ENCODE measurements around the gene RBM19.

Gene RBM19

GRCh38 chr12:113874999-113875561 lies 91.0 kb downstream of the RBM19 start:
- in situ Hi-C loops (cut with HindIII; ENCODE audit: low pct_unique_long_range_greater_than_20kb, low sequenced_read_pairs) = no loop called here
- TF ChIP-seq JUND (IDR thresholded peaks at IDR 0.05; ENCODE audit: low read depth) = no peak
- no peak for DNase-seq (ENCODE audit: low read depth in 1 of 2, low spot score in 1 of 2)

- DNase-seq (ENCODE audit: low read depth in 1 of 2, low spot score in 1 of 2) = no peak
- no peak for TF ChIP-seq JUND (IDR thresholded peaks at IDR 0.05; ENCODE audit: low read depth)
- in situ Hi-C loops (cut with HindIII; ENCODE audit: low pct_unique_long_range_greater_than_20kb, low sequenced_read_pairs) = no loop called here
Observed at GRCh38 chr12:113874326-113874725, 91.8 kb downstream of the RBM19 start.

GRCh38 chr12:113873740-113874139 lies 92.4 kb downstream of the RBM19 start:
- in situ Hi-C loops (cut with HindIII; ENCODE audit: low pct_unique_long_range_greater_than_20kb, low sequenced_read_pairs) = no loop called here
- no peak for DNase-seq (ENCODE audit: low read depth in 1 of 2, low spot score in 1 of 2)
- no peak for TF ChIP-seq JUND (IDR thresholded peaks at IDR 0.05; ENCODE audit: low read depth)

- in situ Hi-C loops (cut with HindIII; ENCODE audit: low pct_unique_long_range_greater_than_20kb, low sequenced_read_pairs) = no loop called here
- DNase-seq (ENCODE audit: low read depth in 1 of 2, low spot score in 1 of 2) = no peak
- TF ChIP-seq JUND (IDR thresholded peaks at IDR 0.05; ENCODE audit: low read depth) = no peak
Observed at GRCh38 chr12:113870890-113871289, 95.2 kb downstream of the RBM19 start.

- no peak for TF ChIP-seq JUND (IDR thresholded peaks at IDR 0.05; ENCODE audit: low read depth)
- DNase-seq (ENCODE audit: low read depth in 1 of 2, low spot score in 1 of 2) = no peak
Observed at GRCh38 chr12:113870035-113870434, 96.1 kb downstream of the RBM19 start.

GRCh38 chr12:113868365-113868764 lies 97.8 kb downstream of the RBM19 start:
- no peak for TF ChIP-seq JUND (IDR thresholded peaks at IDR 0.05; ENCODE audit: low read depth)
- DNase-seq (ENCODE audit: low read depth in 1 of 2, low spot score in 1 of 2) = no peak
- in situ Hi-C loops (cut with HindIII; ENCODE audit: low pct_unique_long_range_greater_than_20kb, low sequenced_read_pairs) = no loop called here

More at GRCh38 chr12:113870035-113870434, 96.1 kb downstream of the RBM19 start:
- in situ Hi-C loops (cut with HindIII; ENCODE audit: low pct_unique_long_range_greater_than_20kb, low sequenced_read_pairs) = no loop called here

GRCh38 chr12:113867258-113867657 lies 98.9 kb downstream of the RBM19 start:
- TF ChIP-seq JUND (IDR thresholded peaks at IDR 0.05; ENCODE audit: low read depth) = no peak
- peak; percentile 31 to 57 for DNase-seq (ENCODE audit: low read depth in 1 of 2, low spot score in 1 of 2)

GRCh38 chr12:113866496-113866895 lies 99.6 kb downstream of the RBM19 start:
- no peak for TF ChIP-seq JUND (IDR thresholded peaks at IDR 0.05; ENCODE audit: low read depth)
- no peak for DNase-seq (ENCODE audit: low read depth in 1 of 2, low spot score in 1 of 2)
- in situ Hi-C loops (cut with HindIII; ENCODE audit: low pct_unique_long_range_greater_than_20kb, low sequenced_read_pairs) = no loop called here

More at GRCh38 chr12:113867258-113867657, 98.9 kb downstream of the RBM19 start:
- in situ Hi-C loops (cut with HindIII; ENCODE audit: low pct_unique_long_range_greater_than_20kb, low sequenced_read_pairs) = no loop called here

GRCh38 chr12:113863455-113863845 lies 102.7 kb downstream of the RBM19 start:
- in situ Hi-C loops (cut with HindIII; ENCODE audit: low pct_unique_long_range_greater_than_20kb, low sequenced_read_pairs) = no loop called here
- DNase-seq (ENCODE audit: low read depth in 1 of 2, low spot score in 1 of 2) = peak in 1 of 2 experiments; percentile 14
- no peak for TF ChIP-seq JUND (IDR thresholded peaks at IDR 0.05; ENCODE audit: low read depth)

GRCh38 chr12:113862590-113863454 lies 103.3 kb downstream of the RBM19 start:
- in situ Hi-C loops (cut with HindIII; ENCODE audit: low pct_unique_long_range_greater_than_20kb, low sequenced_read_pairs) = no loop called here
- DNase-seq (ENCODE audit: low read depth in 1 of 2, low spot score in 1 of 2) = no peak
- TF ChIP-seq JUND (IDR thresholded peaks at IDR 0.05; ENCODE audit: low read depth) = no peak

GRCh38 chr12:113861708-113862312 lies 104.3 kb downstream of the RBM19 start:
- DNase-seq (ENCODE audit: low read depth in 1 of 2, low spot score in 1 of 2) = no peak
- in situ Hi-C loops (cut with HindIII; ENCODE audit: low pct_unique_long_range_greater_than_20kb, low sequenced_read_pairs) = no loop called here
- TF ChIP-seq JUND (IDR thresholded peaks at IDR 0.05; ENCODE audit: low read depth) = no peak

- no peak for TF ChIP-seq JUND (IDR thresholded peaks at IDR 0.05; ENCODE audit: low read depth)
- no peak for DNase-seq (ENCODE audit: low read depth in 1 of 2, low spot score in 1 of 2)
- in situ Hi-C loops (cut with HindIII; ENCODE audit: low pct_unique_long_range_greater_than_20kb, low sequenced_read_pairs) = no loop called here
Observed at GRCh38 chr12:113860950-113861349, 105.2 kb downstream of the RBM19 start.
